OCI-LY7 (cell line): ENCODE data around the gene HTR5A.

Experiments used
- CTCF ChIP-seq: fragments of 200-600 bp; sonication (generic); conservative IDR thresholded peaks from 2 replicates; pipeline ENCODE4 v1.5.1; 2014; ENCODE audit warnings: mild to moderate bottlenecking, antibody characterized with exemption, low read length, moderate library complexity, mixed read lengths
- EZH2phosphoT487 ChIP-seq: fragments of 200-600 bp; sonication (generic); IDR thresholded peaks from 2 replicates; pipeline ENCODE4 v1.6.1; 2018; ENCODE audit warnings: low read depth, borderline replicate concordance, mild to moderate bottlenecking, mixed run types, antibody characterized with exemption, low read length, moderate library complexity, mixed read lengths

GRCh38 chr7:155054761-155055160 is 15.4 kb upstream of the HTR5A start:
- TF ChIP-seq CTCF: no peak
- TF ChIP-seq EZH2phosphoT487: no peak
